HepG2 (cell line): ENCODE measurements around the gene NPC1. TPM values are rescaled to one million over a fixed set of nuclear protein-coding genes. Genes with fewer than 3 reads are reported as not detected.
A peak's percentile ranks its signal among the peaks of the same experiment; 100 is the strongest.

Experiments used
- KLF13 ChIP-seq: sonication (generic); formaldehyde crosslinking; IDR thresholded peaks from 2 replicates; pipeline ENCODE4 v1.4.0; 2020; ENCODE audit warnings: mild to moderate bottlenecking, missing genetic modification reagents
- KLF16 ChIP-seq, 2 experiments: sonication (generic) in 1 of 2; formaldehyde crosslinking in 1 of 2; IDR thresholded peaks; 2 replicates each; pipeline versions ENCODE4 v1.6.1 to v1.8.0; 2016 to 2023; ENCODE audit warnings: missing genetic modification reagents in 2 of 2, missing compliant biosample characterization in 1 of 2
- POLR2A ChIP-seq, 2 experiments: IDR thresholded peaks; 2 replicates each; pipeline ENCODE4 v1.6.1; 2011; ENCODE audit warnings: low read depth in 2 of 2, low read length in 2 of 2, mild to moderate bottlenecking in 1 of 2, moderate library complexity in 1 of 2; ENCODE audit not compliant: insufficient read depth in 1 of 2
- SAP130 ChIP-seq: IDR thresholded peaks from 2 replicates; pipeline ENCODE4 v1.6.1; 2016; ENCODE audit warnings: low read depth
- TBP ChIP-seq: sonication (generic); formaldehyde crosslinking; IDR thresholded peaks from 2 replicates; pipeline ENCODE4 v1.5.0; 2020; ENCODE audit warnings: missing genetic modification reagents
- ZNF468 ChIP-seq: sonication (generic); formaldehyde crosslinking; IDR thresholded peaks from 2 replicates; pipeline ENCODE4 v1.8.0; 2022; ENCODE audit warnings: mild to moderate bottlenecking, moderate library complexity, missing genetic modification reagents
- ZNF878 ChIP-seq: sonication (generic); formaldehyde crosslinking; IDR thresholded peaks from 2 replicates; pipeline ENCODE4 v1.8.1; 2023; ENCODE audit warnings: mild to moderate bottlenecking, missing genetic modification reagents, moderate library complexity
- ZXDC ChIP-seq: sonication (generic); formaldehyde crosslinking; IDR thresholded peaks from 2 replicates; pipeline ENCODE4 v1.5.0; 2020; ENCODE audit warnings: mild to moderate bottlenecking, missing genetic modification reagents
- polyA plus RNA-seq, 8 experiments: library from polyadenylated mRNA; depleted of rRNA in 3 of 8; stranded (reverse) in 7 of 8; unstranded in 1 of 8; fragments of >200 nt; fragmentation: Illumina TruSeq in 4 of 8; extraction: Trizol in 4 of 8; gene quantifications; 2 replicates each; pipeline versions ENCODE4 v1.2.1 to v1.2.3, GENCODE V29; 2011 to 2016; ENCODE audit warnings: low read depth in 4 of 8, missing spikeins in 1 of 8, mixed read lengths in 1 of 8; ENCODE audit not compliant: insufficient read depth in 1 of 8
- total RNA-seq, 5 experiments: library from RNA; depleted of rRNA; stranded (reverse); fragments of >200 nt; fragmentation: Illumina TruSeq; extraction: Trizol; gene quantifications; 2 replicates each; pipeline ENCODE4 v1.2.3, GENCODE V29; 2016; ENCODE audit warnings: low read depth in 1 of 5
- TF ChIP-seq, protein P1 (sequence below): sonication (generic); formaldehyde crosslinking; IDR thresholded peaks from 2 replicates; pipeline ENCODE4 v1.8.1; 2023; ENCODE audit warnings: missing genetic modification reagents, mild to moderate bottlenecking, borderline replicate concordance
- TF ChIP-seq, protein P2 (sequence below): sonication (generic); formaldehyde crosslinking; IDR thresholded peaks from 2 replicates; pipeline ENCODE4 v1.4.0; 2020; ENCODE audit warnings: mild to moderate bottlenecking, missing genetic modification reagents
- TF ChIP-seq, protein P3 (sequence below), 2 experiments: IDR thresholded peaks; 2 replicates each; pipeline ENCODE4 v1.6.1; 2011 to 2012; ENCODE audit warnings: low read length in 2 of 2, borderline replicate concordance in 1 of 2, low read depth in 1 of 2, mild to moderate bottlenecking in 1 of 2, moderate library complexity in 1 of 2

NPC1 gene
- total and polyA plus RNA-seq, 2 of the 13 experiments (the other 11 are each of a cell fraction or from before 2014, with no cell fraction given): 46.5 to 114 TPM

- TF ChIP-seq, protein P1, sequence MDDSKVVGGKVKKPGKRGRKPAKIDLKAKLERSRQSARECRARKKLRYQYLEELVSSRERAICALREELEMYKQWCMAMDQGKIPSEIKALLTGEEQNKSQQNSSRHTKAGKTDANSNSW (CRISPR knock-in tag): no peak
- TF ChIP-seq KLF13: no peak
- no peak; a peak in 2 of 4 replicates for TF ChIP-seq POLR2A (IDR thresholded peaks at IDR 0.05; ENCODE audit: insufficient read depth in 1 of 2, low read depth in 2 of 2, low read length in 2 of 2)
- TF ChIP-seq, protein P2, sequence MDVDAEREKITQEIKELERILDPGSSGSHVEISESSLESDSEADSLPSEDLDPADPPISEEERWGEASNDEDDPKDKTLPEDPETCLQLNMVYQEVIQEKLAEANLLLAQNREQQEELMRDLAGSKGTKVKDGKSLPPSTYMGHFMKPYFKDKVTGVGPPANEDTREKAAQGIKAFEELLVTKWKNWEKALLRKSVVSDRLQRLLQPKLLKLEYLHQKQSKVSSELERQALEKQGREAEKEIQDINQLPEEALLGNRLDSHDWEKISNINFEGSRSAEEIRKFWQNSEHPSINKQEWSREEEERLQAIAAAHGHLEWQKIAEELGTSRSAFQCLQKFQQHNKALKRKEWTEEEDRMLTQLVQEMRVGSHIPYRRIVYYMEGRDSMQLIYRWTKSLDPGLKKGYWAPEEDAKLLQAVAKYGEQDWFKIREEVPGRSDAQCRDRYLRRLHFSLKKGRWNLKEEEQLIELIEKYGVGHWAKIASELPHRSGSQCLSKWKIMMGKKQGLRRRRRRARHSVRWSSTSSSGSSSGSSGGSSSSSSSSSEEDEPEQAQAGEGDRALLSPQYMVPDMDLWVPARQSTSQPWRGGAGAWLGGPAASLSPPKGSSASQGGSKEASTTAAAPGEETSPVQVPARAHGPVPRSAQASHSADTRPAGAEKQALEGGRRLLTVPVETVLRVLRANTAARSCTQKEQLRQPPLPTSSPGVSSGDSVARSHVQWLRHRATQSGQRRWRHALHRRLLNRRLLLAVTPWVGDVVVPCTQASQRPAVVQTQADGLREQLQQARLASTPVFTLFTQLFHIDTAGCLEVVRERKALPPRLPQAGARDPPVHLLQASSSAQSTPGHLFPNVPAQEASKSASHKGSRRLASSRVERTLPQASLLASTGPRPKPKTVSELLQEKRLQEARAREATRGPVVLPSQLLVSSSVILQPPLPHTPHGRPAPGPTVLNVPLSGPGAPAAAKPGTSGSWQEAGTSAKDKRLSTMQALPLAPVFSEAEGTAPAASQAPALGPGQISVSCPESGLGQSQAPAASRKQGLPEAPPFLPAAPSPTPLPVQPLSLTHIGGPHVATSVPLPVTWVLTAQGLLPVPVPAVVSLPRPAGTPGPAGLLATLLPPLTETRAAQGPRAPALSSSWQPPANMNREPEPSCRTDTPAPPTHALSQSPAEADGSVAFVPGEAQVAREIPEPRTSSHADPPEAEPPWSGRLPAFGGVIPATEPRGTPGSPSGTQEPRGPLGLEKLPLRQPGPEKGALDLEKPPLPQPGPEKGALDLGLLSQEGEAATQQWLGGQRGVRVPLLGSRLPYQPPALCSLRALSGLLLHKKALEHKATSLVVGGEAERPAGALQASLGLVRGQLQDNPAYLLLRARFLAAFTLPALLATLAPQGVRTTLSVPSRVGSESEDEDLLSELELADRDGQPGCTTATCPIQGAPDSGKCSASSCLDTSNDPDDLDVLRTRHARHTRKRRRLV (CRISPR knock-in tag): 0 out of 2 replicates have a peak, but pooled peaks have one; percentile 6
- TF ChIP-seq, protein P3, sequence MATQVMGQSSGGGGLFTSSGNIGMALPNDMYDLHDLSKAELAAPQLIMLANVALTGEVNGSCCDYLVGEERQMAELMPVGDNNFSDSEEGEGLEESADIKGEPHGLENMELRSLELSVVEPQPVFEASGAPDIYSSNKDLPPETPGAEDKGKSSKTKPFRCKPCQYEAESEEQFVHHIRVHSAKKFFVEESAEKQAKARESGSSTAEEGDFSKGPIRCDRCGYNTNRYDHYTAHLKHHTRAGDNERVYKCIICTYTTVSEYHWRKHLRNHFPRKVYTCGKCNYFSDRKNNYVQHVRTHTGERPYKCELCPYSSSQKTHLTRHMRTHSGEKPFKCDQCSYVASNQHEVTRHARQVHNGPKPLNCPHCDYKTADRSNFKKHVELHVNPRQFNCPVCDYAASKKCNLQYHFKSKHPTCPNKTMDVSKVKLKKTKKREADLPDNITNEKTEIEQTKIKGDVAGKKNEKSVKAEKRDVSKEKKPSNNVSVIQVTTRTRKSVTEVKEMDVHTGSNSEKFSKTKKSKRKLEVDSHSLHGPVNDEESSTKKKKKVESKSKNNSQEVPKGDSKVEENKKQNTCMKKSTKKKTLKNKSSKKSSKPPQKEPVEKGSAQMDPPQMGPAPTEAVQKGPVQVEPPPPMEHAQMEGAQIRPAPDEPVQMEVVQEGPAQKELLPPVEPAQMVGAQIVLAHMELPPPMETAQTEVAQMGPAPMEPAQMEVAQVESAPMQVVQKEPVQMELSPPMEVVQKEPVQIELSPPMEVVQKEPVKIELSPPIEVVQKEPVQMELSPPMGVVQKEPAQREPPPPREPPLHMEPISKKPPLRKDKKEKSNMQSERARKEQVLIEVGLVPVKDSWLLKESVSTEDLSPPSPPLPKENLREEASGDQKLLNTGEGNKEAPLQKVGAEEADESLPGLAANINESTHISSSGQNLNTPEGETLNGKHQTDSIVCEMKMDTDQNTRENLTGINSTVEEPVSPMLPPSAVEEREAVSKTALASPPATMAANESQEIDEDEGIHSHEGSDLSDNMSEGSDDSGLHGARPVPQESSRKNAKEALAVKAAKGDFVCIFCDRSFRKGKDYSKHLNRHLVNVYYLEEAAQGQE (IDR thresholded peaks at IDR 0.05; ENCODE audit: borderline replicate concordance in 1 of 2, low read depth in 1 of 2, low read length in 2 of 2): no peak
- TF ChIP-seq ZNF468 (CRISPR knock-in tag): no peak
- no peak for TF ChIP-seq ZXDC (CRISPR knock-in tag)
- peak; percentile 92 for TF ChIP-seq SAP130
- TF ChIP-seq TBP: no peak
- TF ChIP-seq ZNF878 (CRISPR knock-in tag): no peak; the same call in 1 of the 2 replicates
- peak in 1 of 2 experiments; percentile 82; a peak in 2 of 4 replicates for TF ChIP-seq KLF16 (CRISPR knock-in tag; IDR thresholded peaks at IDR 0.05)
Measured at GRCh38 chr18:23556145-23556780, 30.0 kb downstream of the NPC1 start (continued).
